Measurements from ENCODE around the gene ABCB8. TPM values are rescaled to one million over a fixed set of nuclear protein-coding genes. Genes with fewer than 3 reads are reported as not detected.

Gene ABCB8
- total and polyA plus RNA-seq, 2 of the 8 experiments (the other 6 are each of a cell fraction or from before 2014, with no cell fraction given): 17.7 to 27.0 TPM

DNA sequence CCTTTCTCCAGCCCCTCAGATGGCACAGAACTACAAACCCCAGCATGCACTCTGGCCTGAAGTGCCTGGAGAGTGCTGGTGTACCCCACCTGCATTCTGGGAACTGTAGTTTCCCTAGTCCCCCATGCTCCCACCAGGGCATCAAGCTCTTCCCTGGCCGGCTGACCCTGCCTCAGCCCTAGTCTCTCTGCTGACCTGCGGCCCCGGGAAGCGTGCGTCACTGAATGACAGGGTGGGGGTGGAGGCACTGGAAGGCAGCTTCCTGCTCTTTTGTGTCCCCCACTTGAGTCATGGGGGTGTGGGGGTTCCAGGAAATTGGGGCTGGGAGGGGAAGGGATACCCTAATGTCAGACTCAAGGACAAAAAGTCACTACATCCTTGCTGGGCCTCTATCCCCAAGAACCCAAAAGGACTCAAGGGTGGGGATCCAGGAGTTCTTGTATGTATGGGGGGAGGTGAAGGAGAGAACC is 35.4 kb upstream of the ABCB8 start:
- no peak overlapping the region for H3K23ac ChIP-seq (ENCODE audit: insufficient read length)
- peak in 1 of 2 experiments; percentile 78 for DNase-seq (ENCODE audit: low read depth in 1 of 2, low spot score in 2 of 2)
- CTCF ChIA-PET (ENCODE audit: partially characterized antibody): interaction anchor here (0.9 to 7.6 kb wide), 9 partner anchors 16 to 117 kb away, joined by 3 to 142 read pairs (median 19); no protein-coding TSS in a partner anchor
- no peaks in the 10 kb centered on the region for H3K23me2 ChIP-seq (ENCODE audit: low read depth, low read length)
- no peak overlapping the region for H4K8ac ChIP-seq (ENCODE audit: extremely low read depth, insufficient read depth, low read length)
- no peak overlapping the region for H3K14ac ChIP-seq (ENCODE audit: insufficient read length)
- H3K4me2 ChIP-seq (ENCODE audit: insufficient read depth in 1 of 2, low read depth in 2 of 2, low read length in 2 of 2): peak overlapping the region in 1 of 2 experiments; percentile 8; a peak in 1 of 4 replicates
- H3K36me3 ChIP-seq (ENCODE audit: control insufficient read depth in 2 of 4, insufficient read depth in 4 of 4, low read length in 3 of 4): no peaks in the 10 kb centered on the region
- no peaks in the 10 kb centered on the region for H3K79me1 ChIP-seq (ENCODE audit: low read depth, low read length)
- no peaks in the 10 kb centered on the region for H3K79me2 ChIP-seq (ENCODE audit: control insufficient read depth in 1 of 2, insufficient read depth in 2 of 2, low read length in 2 of 2)
- H2BK20ac ChIP-seq (ENCODE audit: low read length): 0 out of 2 replicates have a peak overlapping the region, but pooled peaks have one; percentile 90
- POLR2A ChIA-PET (ENCODE audit: partially characterized antibody): interaction anchor here (0.8 to 2.0 kb wide), 4 partner anchors 14 to 177 kb away, joined by 3 to 7 read pairs (median 4); no protein-coding TSS in a partner anchor
- peak; percentile 75 for FAIRE-seq
- no peak overlapping the region for H2AK5ac ChIP-seq (ENCODE audit: low read depth, low read length)
- H2BK12ac ChIP-seq (ENCODE audit: low read depth, low read length): peak overlapping the region; percentile 77; the same call in 1 of the 2 replicates
- no peaks in the 10 kb centered on the region for H3K9me3 ChIP-seq (ENCODE audit: insufficient read depth in 2 of 2, low read depth in 1 of 2, low read length in 1 of 2)
- H4K91ac ChIP-seq (replicated peaks; ENCODE audit: insufficient read length, low read length): peak overlapping the region; percentile 87
- no peak overlapping the region for H2AFZ ChIP-seq (ENCODE audit: low read length)
- H3K4me3 ChIP-seq (ENCODE audit: extremely low read depth in 1 of 4, insufficient read depth in 2 of 4, low read depth in 3 of 4, low read length in 4 of 4): no peak overlapping the region
- peak overlapping the region; percentile 65 for H3K18ac ChIP-seq (ENCODE audit: extremely low read depth, low read length)
- H3K27ac ChIP-seq (ENCODE audit: low read depth, low read length): no peak overlapping the region
- no peak overlapping the region for H3K4ac ChIP-seq (replicated peaks; ENCODE audit: insufficient read length, low read depth, low read length)
- no peaks in the 10 kb centered on the region for H3K27me3 ChIP-seq (replicated peaks in 1 of 4; ENCODE audit: control insufficient read depth in 3 of 4, extremely low read depth in 1 of 4, insufficient read depth in 3 of 4, low read length in 3 of 4)
- no peak overlapping the region for H3K9ac ChIP-seq (replicated peaks in 1 of 4; ENCODE audit: extremely low read depth in 1 of 4, low read depth in 3 of 4, low read length in 3 of 4)
- no peak overlapping the region for H4K5ac ChIP-seq (ENCODE audit: insufficient read length, low read depth, low read length)
- peaks cover 4 to 26% (median 20%) of the 10 kb centered on the region in 4 experiments for H3K4me1 ChIP-seq (replicated peaks in 1 of 4; ENCODE audit: control insufficient read depth in 3 of 4, insufficient read depth in 4 of 4, low read length in 3 of 4)
- peaks cover 0 to 2% of the 10 kb centered on the region in 2 experiments for H4K20me1 ChIP-seq (replicated peaks in 1 of 2; ENCODE audit: control insufficient read depth in 1 of 2, insufficient read depth in 2 of 2, low read length in 2 of 2)
- H2BK15ac ChIP-seq (ENCODE audit: low read length): peak overlapping the region; percentile 88; the same call in 1 of the 2 replicates
- peak overlapping the region; percentile 56; the same call in 1 of the 2 replicates for H2BK5ac ChIP-seq (ENCODE audit: low read depth, low read length)
- H3K56ac ChIP-seq (replicated peaks; ENCODE audit: insufficient read length, low read depth, low read length): no peak overlapping the region
- 14% methylated on average over 5 of the region's 5 CpGs; no CpG with 5 or more reads in 1 of the 2 experiments for WGBS, 2 experiments (ENCODE audit: extremely low coverage in 1 of 2, insufficient coverage in 1 of 2, insufficient read length in 1 of 2, insufficient replicate concordance in 2 of 2, low coverage in 1 of 2, low lambda C conversion rate in 2 of 2, missing lambda C conversion rate in 1 of 2)
- H2BK120ac ChIP-seq (replicated peaks; ENCODE audit: low read depth, low read length): no peak overlapping the region
- TF ChIP-seq TAF1 (IDR thresholded peaks at IDR 0.05; ENCODE audit: low read depth, low read length) (no peak), GABPA (IDR thresholded peaks at IDR 0.05; ENCODE audit: borderline replicate concordance, insufficient read depth, low read length) (no peak), KDM1A (IDR thresholded peaks at IDR 0.05; ENCODE audit: borderline replicate concordance, low read length) (no peak), CEBPB (IDR thresholded peaks at IDR 0.05; ENCODE audit: low read depth, low read length) (no peak)
- TF ChIP-seq, protein P1, sequence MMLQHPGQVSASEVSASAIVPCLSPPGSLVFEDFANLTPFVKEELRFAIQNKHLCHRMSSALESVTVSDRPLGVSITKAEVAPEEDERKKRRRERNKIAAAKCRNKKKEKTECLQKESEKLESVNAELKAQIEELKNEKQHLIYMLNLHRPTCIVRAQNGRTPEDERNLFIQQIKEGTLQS (IDR thresholded peaks at IDR 0.05; ENCODE audit: insufficient read depth, low read depth, low read length): 0 out of 2 replicates have a peak, but pooled peaks have one; percentile 49
